ENCODE results near the gene OR12D1. TPM values are rescaled to one million over a fixed set of nuclear protein-coding genes. Genes with fewer than 3 reads are reported as not detected.
"Not testable (repeated sequence)": the region's sequence is repeated elsewhere in the genome, so short reads cannot be mapped to it uniquely, and the experiment has no call there.

Gene OR12D1
- total and polyA plus RNA-seq, 10 donors, result not detected

DNA sequence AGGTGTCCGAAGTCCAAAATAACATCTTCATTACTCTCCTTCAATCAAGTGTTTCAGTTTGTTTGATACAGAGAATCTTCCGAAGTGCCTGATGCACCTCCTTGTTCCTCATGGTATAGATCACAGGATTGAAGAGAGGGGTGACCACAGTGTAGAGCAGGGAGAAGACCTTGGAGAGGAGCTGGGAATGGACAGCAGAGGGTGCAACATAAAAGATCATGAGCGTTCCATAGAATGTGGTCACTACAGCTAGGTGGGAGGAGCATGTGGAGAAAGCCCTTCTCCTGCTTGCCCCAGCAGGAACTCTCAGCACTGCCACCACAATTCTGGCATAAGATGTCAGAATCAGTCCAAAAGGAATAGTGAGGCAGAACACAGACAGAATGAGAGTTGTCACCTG lies 11.9 kb downstream of the OR12D1 start:
- Histone ChIP-seq H3K27me3 (replicated peaks in 1 of 7) (peaks cover 0 to 15% (median 0%) of the 10 kb centered on the region in 7 donors), H3K4me1 (no peaks in the 10 kb centered on the region), H3K9me3 (no peaks in the 10 kb centered on the region), H3K4me3 (no peak overlapping the region), H3K27ac (no peak overlapping the region), H3K36me3 (no peaks in the 10 kb centered on the region)
- DNase-seq, result no peak
- 80 to 96% (median 87%) methylated on average over 3 of the region's 3 CpGs for WGBS, 5 donors
- intact Hi-C loops (cut with DNase I; ENCODE audit: low total_unique reads), result no loop called here
- TF ChIP-seq POLR2AphosphoS5 (IDR thresholded peaks at IDR 0.05), result no peak
- no peak for TF ChIP-seq POLR2A (IDR thresholded peaks at IDR 0.05)
- TF ChIP-seq, protein P1, sequence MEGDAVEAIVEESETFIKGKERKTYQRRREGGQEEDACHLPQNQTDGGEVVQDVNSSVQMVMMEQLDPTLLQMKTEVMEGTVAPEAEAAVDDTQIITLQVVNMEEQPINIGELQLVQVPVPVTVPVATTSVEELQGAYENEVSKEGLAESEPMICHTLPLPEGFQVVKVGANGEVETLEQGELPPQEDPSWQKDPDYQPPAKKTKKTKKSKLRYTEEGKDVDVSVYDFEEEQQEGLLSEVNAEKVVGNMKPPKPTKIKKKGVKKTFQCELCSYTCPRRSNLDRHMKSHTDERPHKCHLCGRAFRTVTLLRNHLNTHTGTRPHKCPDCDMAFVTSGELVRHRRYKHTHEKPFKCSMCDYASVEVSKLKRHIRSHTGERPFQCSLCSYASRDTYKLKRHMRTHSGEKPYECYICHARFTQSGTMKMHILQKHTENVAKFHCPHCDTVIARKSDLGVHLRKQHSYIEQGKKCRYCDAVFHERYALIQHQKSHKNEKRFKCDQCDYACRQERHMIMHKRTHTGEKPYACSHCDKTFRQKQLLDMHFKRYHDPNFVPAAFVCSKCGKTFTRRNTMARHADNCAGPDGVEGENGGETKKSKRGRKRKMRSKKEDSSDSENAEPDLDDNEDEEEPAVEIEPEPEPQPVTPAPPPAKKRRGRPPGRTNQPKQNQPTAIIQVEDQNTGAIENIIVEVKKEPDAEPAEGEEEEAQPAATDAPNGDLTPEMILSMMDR (IDR thresholded peaks at IDR 0.05 in 8 of 11, conservative IDR thresholded peaks at IDR 0.05 in 3 of 11), result no peak

DNA sequence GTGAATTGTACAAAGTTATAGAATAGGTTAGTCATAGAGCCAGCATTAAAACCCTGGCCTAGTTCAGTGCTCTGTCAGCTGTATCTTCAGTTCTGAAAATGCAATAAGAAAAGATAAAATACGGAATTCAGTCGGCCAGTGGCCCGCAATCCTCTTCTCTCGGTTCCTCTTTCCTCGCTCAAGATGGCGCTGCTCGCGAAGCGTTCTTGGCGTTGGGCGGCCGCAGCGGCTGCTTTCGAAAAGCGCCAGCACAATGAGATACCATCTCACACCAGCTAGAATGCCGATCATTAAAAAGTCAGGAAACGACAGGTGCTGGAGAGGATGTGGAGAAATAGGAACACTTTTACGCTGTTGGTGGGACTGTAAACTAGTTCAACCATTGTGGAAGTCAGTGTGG lies 22.0 kb downstream of the OR12D1 start:
- peaks cover 0 to 21% (median 0%) of the 10 kb centered on the region in 7 donors for H3K27me3 ChIP-seq (replicated peaks in 1 of 7)
- H3K4me3 ChIP-seq; H3K36me3 ChIP-seq; H3K9me3 ChIP-seq; H3K27ac ChIP-seq; DNase-seq; intact Hi-C loops (cut with DNase I; ENCODE audit: low total_unique reads); H3K4me1 ChIP-seq: not testable (repeated sequence)
- WGBS, 5 donors, result 73 to 80% (median 78%) methylated on average over 18 of the region's 18 CpGs

DNA sequence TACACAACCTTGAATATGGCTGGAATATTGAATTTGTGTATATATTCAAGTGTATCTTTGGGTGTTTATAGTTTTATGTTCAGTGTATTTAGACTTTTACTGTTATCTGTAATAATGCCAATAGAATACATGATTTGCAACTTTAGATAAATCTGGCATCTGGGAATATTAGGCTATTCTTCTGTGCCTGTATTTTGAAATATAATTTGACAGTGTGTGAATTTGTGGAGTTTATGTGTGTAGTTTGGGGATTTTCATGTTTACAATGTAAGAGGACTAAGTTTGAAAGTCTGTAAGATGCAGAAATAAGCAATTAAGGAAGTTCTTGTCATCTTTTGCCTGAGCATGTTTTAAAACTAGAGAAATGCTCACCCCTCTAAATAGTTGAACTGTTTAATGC lies 24.3 kb downstream of the OR12D1 start, which contains the start of gene OR10C1:
Gene OR10C1, plus strand, starts transcription at position 301 of the 400 bp plus-strand sequence. CDS start 710 bp downstream, outside the sequence.
- intact Hi-C loops (cut with DNase I; ENCODE audit: low total_unique reads), result no loop called here
- no peaks in the 10 kb centered on the region for H3K4me1 ChIP-seq
- no peak for DNase-seq
- peaks cover 0 to 21% (median 0%) of the 10 kb centered on the region in 7 donors for H3K27me3 ChIP-seq (replicated peaks in 1 of 7)
- H3K36me3 ChIP-seq, result no peaks in the 10 kb centered on the region
- H3K4me3 ChIP-seq, result no peak within 1 kb of the TSS
- no peak within 1 kb of the TSS for H3K27ac ChIP-seq
- peaks cover 0 to 6% (median 0%) of the 10 kb centered on the region in 8 donors for H3K9me3 ChIP-seq
- TF ChIP-seq POLR2AphosphoS5 (IDR thresholded peaks at IDR 0.05), result no peak

DNA sequence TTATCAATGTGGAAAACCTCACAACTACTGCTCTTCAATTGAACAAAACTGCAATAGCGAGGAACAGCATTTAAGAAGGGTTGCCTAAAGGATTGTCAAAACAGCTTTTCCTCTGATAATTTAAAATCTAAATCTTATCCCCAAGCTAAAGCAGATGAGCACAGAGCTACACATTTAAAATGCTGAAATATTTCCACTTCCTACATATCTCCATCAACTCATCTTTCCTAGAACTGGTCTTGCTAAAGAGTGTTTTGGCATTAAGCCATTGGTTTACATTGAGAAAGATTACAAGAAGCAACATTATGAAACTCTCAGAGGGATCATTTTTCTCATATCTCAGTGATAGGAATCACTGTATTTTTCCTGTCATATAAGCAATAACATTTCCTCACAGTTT lies 28.0 kb downstream of the OR12D1 start:
- intact Hi-C loops (cut with DNase I; ENCODE audit: low total_unique reads), result no loop called here
- DNase-seq, result no peak
- H3K4me1 ChIP-seq, result no peaks in the 10 kb centered on the region

DNA sequence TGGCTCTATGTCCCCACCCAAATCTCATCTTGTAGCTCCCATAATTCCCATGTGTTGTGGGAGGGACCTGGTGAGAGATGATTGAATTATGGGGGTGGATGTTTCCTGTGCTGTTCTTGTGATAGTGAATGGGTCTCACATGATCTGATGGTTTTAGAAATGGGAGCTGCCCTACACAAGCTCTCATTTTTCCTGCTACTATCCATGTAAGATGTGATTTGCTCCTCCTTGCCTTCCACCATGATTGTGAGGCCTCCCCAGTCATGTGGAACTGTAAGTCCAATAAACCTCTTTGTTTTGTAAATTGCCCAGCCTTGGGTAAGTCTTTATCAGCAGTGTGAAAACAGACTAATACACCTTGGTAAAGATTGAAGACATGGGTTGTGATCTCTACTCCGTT lies 29.3 kb downstream of the OR12D1 start:
- H3K4me1 ChIP-seq; H3K27ac ChIP-seq; H3K36me3 ChIP-seq; H3K4me3 ChIP-seq; intact Hi-C loops (cut with DNase I; ENCODE audit: low total_unique reads); DNase-seq: not testable (repeated sequence)
- Histone ChIP-seq H3K9me3 (peaks cover 0 to 11% (median 0%) of the 10 kb centered on the region in 8 donors), H3K27me3 (replicated peaks in 1 of 7) (peaks cover 0 to 42% (median 4%) of the 10 kb centered on the region in 7 donors)
- 70 to 85% (median 77%) methylated on average over 1 of the region's 1 CpG for whole genome bisulfite sequencing, 5 donors

More for the DNA sequence above, 28.0 kb downstream of the OR12D1 start:
- TF ChIP-seq, protein P1 (IDR thresholded peaks at IDR 0.05 in 8 of 11, conservative IDR thresholded peaks at IDR 0.05 in 3 of 11), result no peak
- TF ChIP-seq POLR2A (IDR thresholded peaks at IDR 0.05) (no peak), POLR2AphosphoS5 (IDR thresholded peaks at IDR 0.05) (no peak)
- Histone ChIP-seq H3K4me3 (no peak overlapping the region), H3K27ac (no peak overlapping the region), H3K36me3 (no peaks in the 10 kb centered on the region), H3K9me3 (peaks cover 0 to 11% (median 0%) of the 10 kb centered on the region in 8 donors), H3K27me3 (replicated peaks in 1 of 7) (peaks cover 0 to 38% (median 4%) of the 10 kb centered on the region in 7 donors)
- 74 to 100% (median 81%) methylated on average over 1 of the region's 1 CpG for WGBS, 5 donors

DNA sequence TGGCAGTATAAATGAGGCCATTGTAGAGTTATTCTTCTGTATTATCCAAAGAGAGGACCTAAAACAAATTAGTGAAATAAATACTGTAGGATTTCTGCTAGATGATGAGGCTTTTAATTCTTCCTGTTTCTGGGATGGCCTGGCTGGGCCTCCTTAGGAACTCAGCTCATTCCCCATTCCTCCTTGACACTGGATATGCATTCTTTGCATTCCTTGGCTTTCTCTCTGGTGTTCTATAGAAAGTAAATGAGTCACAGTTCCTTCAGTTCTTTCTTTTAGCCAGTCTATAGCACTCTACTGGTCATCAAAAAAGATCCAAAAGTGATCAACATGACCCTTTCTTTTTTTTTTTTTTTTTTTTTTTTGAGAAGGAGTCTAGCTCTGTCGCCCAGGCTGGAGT lies 32.9 kb downstream of the OR12D1 start:
- Histone ChIP-seq H3K9me3 (peaks cover 0 to 13% (median 0%) of the 10 kb centered on the region in 8 donors), H3K4me3 (no peak overlapping the region), H3K27ac (no peak overlapping the region), H3K27me3 (replicated peaks in 1 of 7) (peaks cover 0 to 55% (median 4%) of the 10 kb centered on the region in 7 donors), H3K36me3 (no peaks in the 10 kb centered on the region), H3K4me1 (no peaks in the 10 kb centered on the region)
- intact Hi-C loops (cut with DNase I; ENCODE audit: low total_unique reads), result no loop called here
- DNase-seq, result no peak
- no peak for TF ChIP-seq POLR2AphosphoS5 (IDR thresholded peaks at IDR 0.05)
- TF ChIP-seq POLR2A (IDR thresholded peaks at IDR 0.05), result no peak
- TF ChIP-seq, protein P1 (IDR thresholded peaks at IDR 0.05 in 8 of 11, conservative IDR thresholded peaks at IDR 0.05 in 3 of 11), result no peak
- WGBS, 5 donors, result 75 to 88% (median 80%) methylated on average over 1 of the region's 1 CpG
